Measurements from ENCODE around the gene RAD21L1.

GRCh38 chr20:1287787-1288569 lies 62.1 kb downstream of the RAD21L1 start:
- TF ChIP-seq CTCF (IDR thresholded peaks at IDR 0.05): no peak
- no peak for TF ChIP-seq POLR2A (IDR thresholded peaks at IDR 0.05)
- no peak for TF ChIP-seq EP300 (IDR thresholded peaks at IDR 0.05)
